Esophagus muscularis mucosa (tissue), 3 donors: ENCODE results near the gene CHL1.

Experiments used
- POLR2A ChIP-seq: fragments of 450-650 bp; IDR thresholded peaks from one replicate; pipeline ENCODE4 v1.6.1; 2017; ENCODE audit warnings: antibody characterized with exemption, moderate library complexity, mild to moderate bottlenecking, low read depth
- TF ChIP-seq, protein P1 (sequence below), 3 experiments: fragments of 200-600 bp in 2 of 3; fragments of 450-650 bp in 1 of 3; sonication (generic) in 2 of 3; IDR thresholded peaks; one replicate each; pipeline ENCODE4 v1.5.1; 2017 to 2019; ENCODE audit warnings: antibody characterized with exemption in 3 of 3, mild to moderate bottlenecking in 2 of 3, moderate library complexity in 1 of 3

DNA sequence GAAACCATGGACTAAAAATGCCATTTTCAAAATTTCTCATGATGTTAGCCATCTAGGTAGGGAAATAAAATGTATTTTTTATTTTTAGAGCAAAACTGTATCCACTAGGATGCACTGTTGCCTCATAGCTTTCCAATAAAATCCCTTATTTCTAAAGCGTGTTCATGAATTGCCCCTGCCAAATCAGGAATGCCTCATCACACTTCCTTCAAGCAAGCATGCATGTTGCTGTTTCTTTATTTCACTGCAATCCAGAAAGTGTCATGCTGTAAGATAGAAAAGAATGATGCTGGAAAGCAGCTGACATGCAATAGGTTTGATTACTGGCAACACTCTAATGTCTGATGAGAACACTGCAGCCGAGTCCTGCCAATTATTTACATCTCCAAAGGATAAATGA lies 239.5 kb downstream of the CHL1 start:
- no peak for TF ChIP-seq POLR2A
- TF ChIP-seq, protein P1, sequence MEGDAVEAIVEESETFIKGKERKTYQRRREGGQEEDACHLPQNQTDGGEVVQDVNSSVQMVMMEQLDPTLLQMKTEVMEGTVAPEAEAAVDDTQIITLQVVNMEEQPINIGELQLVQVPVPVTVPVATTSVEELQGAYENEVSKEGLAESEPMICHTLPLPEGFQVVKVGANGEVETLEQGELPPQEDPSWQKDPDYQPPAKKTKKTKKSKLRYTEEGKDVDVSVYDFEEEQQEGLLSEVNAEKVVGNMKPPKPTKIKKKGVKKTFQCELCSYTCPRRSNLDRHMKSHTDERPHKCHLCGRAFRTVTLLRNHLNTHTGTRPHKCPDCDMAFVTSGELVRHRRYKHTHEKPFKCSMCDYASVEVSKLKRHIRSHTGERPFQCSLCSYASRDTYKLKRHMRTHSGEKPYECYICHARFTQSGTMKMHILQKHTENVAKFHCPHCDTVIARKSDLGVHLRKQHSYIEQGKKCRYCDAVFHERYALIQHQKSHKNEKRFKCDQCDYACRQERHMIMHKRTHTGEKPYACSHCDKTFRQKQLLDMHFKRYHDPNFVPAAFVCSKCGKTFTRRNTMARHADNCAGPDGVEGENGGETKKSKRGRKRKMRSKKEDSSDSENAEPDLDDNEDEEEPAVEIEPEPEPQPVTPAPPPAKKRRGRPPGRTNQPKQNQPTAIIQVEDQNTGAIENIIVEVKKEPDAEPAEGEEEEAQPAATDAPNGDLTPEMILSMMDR (IDR thresholded peaks at IDR 0.05) = no peak
